Measurements from ENCODE around the gene RAB7A.
A peak's percentile ranks its signal among the peaks of the same experiment; 100 is the strongest.
"Not testable (repeated sequence)": the region's sequence is repeated elsewhere in the genome, so short reads cannot be mapped to it uniquely, and the experiment has no call there.

The RAB7A gene

GRCh38 chr3:128820252-128820839, 94.4 kb downstream of the RAB7A start:
- DNase-seq (ENCODE audit: low spot score): no peak

- no peak for DNase-seq (ENCODE audit: low spot score)
Measured at GRCh38 chr3:128823008-128823407, 97.0 kb downstream of the RAB7A start.

GRCh38 chr3:128823631-128824030, 97.6 kb downstream of the RAB7A start:
- DNase-seq (ENCODE audit: low spot score): no peak

GRCh38 chr3:128824132-128824850, 98.3 kb downstream of the RAB7A start:
- no peak for DNase-seq (ENCODE audit: low spot score)

GRCh38 chr3:128825117-128825725, 99.2 kb downstream of the RAB7A start:
- no peak for DNase-seq (ENCODE audit: low spot score)

GRCh38 chr3:128829087-128829486, 103.1 kb downstream of the RAB7A start:
- DNase-seq (ENCODE audit: low spot score): not testable (repeated sequence)

- not testable (repeated sequence) for DNase-seq (ENCODE audit: low spot score)
Measured at GRCh38 chr3:128829925-128830625, 104.1 kb downstream of the RAB7A start.

GRCh38 chr3:128830762-128831161, 104.8 kb downstream of the RAB7A start:
- not testable (repeated sequence) for DNase-seq (ENCODE audit: low spot score)

- not testable (repeated sequence) for DNase-seq (ENCODE audit: low spot score)
Measured at GRCh38 chr3:128832979-128833378, 107.0 kb downstream of the RAB7A start.

GRCh38 chr3:128835096-128835495, 109.1 kb downstream of the RAB7A start:
- DNase-seq (ENCODE audit: low spot score): no peak

- no peak for DNase-seq (ENCODE audit: low spot score)
Measured at GRCh38 chr3:128841926-128842920, 116.2 kb downstream of the RAB7A start.

- no peak for DNase-seq (ENCODE audit: low spot score)
Measured at GRCh38 chr3:128844502-128844901, 118.5 kb downstream of the RAB7A start.

GRCh38 chr3:128845119-128845777, 119.3 kb downstream of the RAB7A start:
- no peak for DNase-seq (ENCODE audit: low spot score)

- peak; percentile 68 for DNase-seq (ENCODE audit: low spot score)
Measured at GRCh38 chr3:128845778-128846485, 119.9 kb downstream of the RAB7A start.

GRCh38 chr3:128846486-128846891, 120.5 kb downstream of the RAB7A start:
- no peak for DNase-seq (ENCODE audit: low spot score)

GRCh38 chr3:128847666-128848370, 121.8 kb downstream of the RAB7A start:
- no peak for DNase-seq (ENCODE audit: low spot score)

- DNase-seq (ENCODE audit: low spot score): no peak
Measured at GRCh38 chr3:128848936-128849335, 123.0 kb downstream of the RAB7A start.

GRCh38 chr3:128849911-128850455, 124.0 kb downstream of the RAB7A start:
- DNase-seq (ENCODE audit: low spot score): no peak

GRCh38 chr3:128850544-128850943, 124.6 kb downstream of the RAB7A start:
- no peak for DNase-seq (ENCODE audit: low spot score)

Data from COLO829 (cell line).